ENCODE measurements around the gene UBXN1.

UBXN1 gene

GRCh38 chr11:62678770-62679696 is at the start of gene UBXN1:
UBXN1 (minus strand) TSS chr11:62679073; CDS start chr11:62678923, 150 bp downstream.
- DNase-seq (ENCODE audit: low spot score): peak; percentile 89

GRCh38 chr11:62728171-62728988 is 49.5 kb upstream of the UBXN1 start, which contains the start of gene TTC9C:
TTC9C (plus strand) TSS chr11:62728486; CDS start chr11:62728849, 363 bp downstream.
- peak; percentile 86 for DNase-seq (ENCODE audit: low spot score)

GRCh38 chr11:62727872-62728170 is 48.9 kb upstream of the UBXN1 start:
- DNase-seq (ENCODE audit: low spot score): peak; percentile 89

- DNase-seq (ENCODE audit: low spot score): peak; percentile 99
Measured at GRCh38 chr11:62727165-62727871, 48.4 kb upstream of the UBXN1 start, which contains the start of gene HNRNPUL2. HNRNPUL2 (minus strand) TSS chr11:62727457; CDS start chr11:62727156, 301 bp downstream.

GRCh38 chr11:62726915-62727164 is 48.0 kb upstream of the UBXN1 start:
- DNase-seq (ENCODE audit: low spot score): no peak

- no peak for DNase-seq (ENCODE audit: low spot score)
Measured at GRCh38 chr11:62726156-62726914, 47.5 kb upstream of the UBXN1 start.

GRCh38 chr11:62725646-62726045 is 46.8 kb upstream of the UBXN1 start:
- DNase-seq (ENCODE audit: low spot score): no peak

- no peak for DNase-seq (ENCODE audit: low spot score)
Measured at GRCh38 chr11:62724171-62724570, 45.3 kb upstream of the UBXN1 start.

GRCh38 chr11:62721994-62722393 is 43.1 kb upstream of the UBXN1 start:
- peak; percentile 48 for DNase-seq (ENCODE audit: low spot score)

- no peak for DNase-seq (ENCODE audit: low spot score)
Measured at GRCh38 chr11:62719302-62719978, 40.6 kb upstream of the UBXN1 start.

GRCh38 chr11:62716816-62717215 is 37.9 kb upstream of the UBXN1 start:
- no peak for DNase-seq (ENCODE audit: low spot score)

- no peak for DNase-seq (ENCODE audit: low spot score)
Measured at GRCh38 chr11:62716206-62716605, 37.3 kb upstream of the UBXN1 start.

GRCh38 chr11:62715150-62716130 is 36.6 kb upstream of the UBXN1 start:
- no peak for DNase-seq (ENCODE audit: low spot score)

- DNase-seq (ENCODE audit: low spot score): no peak
Measured at GRCh38 chr11:62713343-62713742, 34.5 kb upstream of the UBXN1 start.

- DNase-seq (ENCODE audit: low spot score): no peak
Measured at GRCh38 chr11:62712861-62713260, 34.0 kb upstream of the UBXN1 start.

- no peak for DNase-seq (ENCODE audit: low spot score)
Measured at GRCh38 chr11:62712276-62712812, 33.5 kb upstream of the UBXN1 start.

GRCh38 chr11:62710001-62710345 is 31.1 kb upstream of the UBXN1 start:
- DNase-seq (ENCODE audit: low spot score): no peak

- DNase-seq (ENCODE audit: low spot score): peak; percentile 96
Measured at GRCh38 chr11:62709247-62710000, 30.6 kb upstream of the UBXN1 start.

- DNase-seq (ENCODE audit: low spot score): peak; percentile 62
Measured at GRCh38 chr11:62708793-62709192, 29.9 kb upstream of the UBXN1 start.

All from ecto neural progenitor cell (in vitro differentiated cells).